T-helper 17 cell (primary cell): ENCODE results near the gene SLC17A9. TPM values are rescaled to one million over a fixed set of nuclear protein-coding genes. Genes with fewer than 3 reads are reported as not detected.
A peak's percentile ranks its signal among the peaks of the same experiment; 100 is the strongest.

Experiments
- ATAC-seq: fragments of 150-1000 bp; cut with Tn5 transposase; 2 replicates; pipeline ENCODE4 v1.10.0; 2021; ENCODE audit warnings: mild to moderate bottlenecking, moderate library complexity
- DNase-seq, 3 donors: peaks; one replicate each; pipeline versions ENCODE4 v3.0.0 to v3.0.0-alpha.2; 2020 to 2021
- H3K9me3 ChIP-seq: one replicate; pipeline ENCODE4 v1.7.0; 2013; ENCODE audit warnings: low read length, mild to moderate bottlenecking; ENCODE audit not compliant: control insufficient read depth, poor library complexity, severe bottlenecking
- H3K27ac Mint-ChIP-seq: one replicate; pipeline ENCODE4 v1.8.0; 2022; ENCODE audit warnings: mild to moderate bottlenecking, moderate library complexity, mixed read lengths
- H3K27me3 Mint-ChIP-seq: one replicate; pipeline ENCODE4 v1.8.0; 2022; ENCODE audit warnings: mixed read lengths
- H3K36me3 Mint-ChIP-seq: one replicate; pipeline ENCODE4 v1.8.0; 2022; ENCODE audit warnings: low read depth, mixed read lengths
- H3K4me1 Mint-ChIP-seq: one replicate; pipeline ENCODE4 v1.8.0; 2022; ENCODE audit warnings: mild to moderate bottlenecking, mixed read lengths
- H3K4me3 Mint-ChIP-seq: one replicate; pipeline ENCODE4 v1.8.0; 2022; ENCODE audit warnings: mild to moderate bottlenecking, moderate library complexity, mixed read lengths
- total RNA-seq, 4 donors: library from RNA in 2 of 4; stranded (reverse) in 2 of 4; gene quantifications; one replicate each; pipeline ENCODE4 v1.2.3 and lab custom pipeline; 2022 to 2026

Gene SLC17A9
- total RNA-seq, 2 donors from 2014 or later: 0.89 to 2.4 TPM

- Mint-ChIP-seq H3K4me3 (peak overlapping the region; percentile 94), H3K27ac (peak overlapping the region; percentile 60), H3K4me1 (peaks cover 21% of the 10 kb centered on the region), H3K36me3 (no peaks in the 10 kb centered on the region), H3K27me3 (peaks cover 34% of the 10 kb centered on the region)
- peaks cover 3% of the 10 kb centered on the region for H3K9me3 ChIP-seq
- ATAC-seq (peak; percentile 73), DNase-seq (peak; percentile 71 to 87 (median 72))
Observed at GRCh38 chr20:63009045-63009961, 56.8 kb downstream of the SLC17A9 start.

- peaks cover 3% of the 10 kb centered on the region for H3K36me3 Mint-ChIP-seq
- H3K9me3 ChIP-seq: peaks cover 3% of the 10 kb centered on the region
- ATAC-seq: peak; percentile 73
- H3K27ac Mint-ChIP-seq: peak overlapping the region; percentile 81
- peak overlapping the region; percentile 94 for H3K4me3 Mint-ChIP-seq
- DNase-seq: peak; percentile 34 to 64 (median 49)
- H3K27me3 Mint-ChIP-seq: peaks cover 35% of the 10 kb centered on the region
- peaks cover 17% of the 10 kb centered on the region for H3K4me1 Mint-ChIP-seq
Observed at GRCh38 chr20:63009988-63010769, 57.7 kb downstream of the SLC17A9 start.

GRCh38 chr20:63011798-63012197 lies 59.3 kb downstream of the SLC17A9 start:
- peaks cover 3% of the 10 kb centered on the region for H3K9me3 ChIP-seq
- H3K4me3 Mint-ChIP-seq: no peak overlapping the region
- H3K27ac Mint-ChIP-seq: no peak overlapping the region
- no peak for DNase-seq
- H3K4me1 Mint-ChIP-seq: peaks cover 17% of the 10 kb centered on the region
- peaks cover 38% of the 10 kb centered on the region for H3K27me3 Mint-ChIP-seq
- ATAC-seq: no peak
- peaks cover 3% of the 10 kb centered on the region for H3K36me3 Mint-ChIP-seq

GRCh38 chr20:63013207-63013606 lies 60.7 kb downstream of the SLC17A9 start:
- Mint-ChIP-seq H3K4me1 (peaks cover 17% of the 10 kb centered on the region), H3K36me3 (peaks cover 3% of the 10 kb centered on the region), H3K27me3 (peaks cover 34% of the 10 kb centered on the region), H3K27ac (no peak overlapping the region), H3K4me3 (no peak overlapping the region)
- no peak for DNase-seq
- peaks cover 3% of the 10 kb centered on the region for H3K9me3 ChIP-seq
- ATAC-seq: no peak

GRCh38 chr20:63014287-63014686 lies 61.8 kb downstream of the SLC17A9 start:
- H3K9me3 ChIP-seq: peaks cover 3% of the 10 kb centered on the region
- Mint-ChIP-seq H3K4me3 (no peak overlapping the region), H3K27ac (no peak overlapping the region), H3K4me1 (peaks cover 11% of the 10 kb centered on the region), H3K27me3 (peaks cover 33% of the 10 kb centered on the region), H3K36me3 (peaks cover 6% of the 10 kb centered on the region)
- DNase-seq (no peak), ATAC-seq (no peak)

- no peak for DNase-seq
- peaks cover 6% of the 10 kb centered on the region for H3K36me3 Mint-ChIP-seq
- H3K4me3 Mint-ChIP-seq: no peak overlapping the region
- ATAC-seq: no peak
- no peak overlapping the region for H3K27ac Mint-ChIP-seq
- H3K4me1 Mint-ChIP-seq: peaks cover 13% of the 10 kb centered on the region
- H3K27me3 Mint-ChIP-seq: peaks cover 38% of the 10 kb centered on the region
- peaks cover 3% of the 10 kb centered on the region for H3K9me3 ChIP-seq
Observed at GRCh38 chr20:63014710-63015109, 62.2 kb downstream of the SLC17A9 start.

GRCh38 chr20:63015147-63015661 lies 62.7 kb downstream of the SLC17A9 start:
- peaks cover 3% of the 10 kb centered on the region for H3K9me3 ChIP-seq
- Mint-ChIP-seq H3K36me3 (peaks cover 6% of the 10 kb centered on the region), H3K4me1 (peaks cover 8% of the 10 kb centered on the region), H3K4me3 (no peak overlapping the region), H3K27me3 (peaks cover 42% of the 10 kb centered on the region), H3K27ac (no peak overlapping the region)
- DNase-seq: no peak
- ATAC-seq: no peak

GRCh38 chr20:63015662-63016361 lies 63.3 kb downstream of the SLC17A9 start:
- Mint-ChIP-seq H3K4me1 (peaks cover 5% of the 10 kb centered on the region), H3K36me3 (peaks cover 6% of the 10 kb centered on the region), H3K4me3 (no peak overlapping the region), H3K27ac (no peak overlapping the region), H3K27me3 (peaks cover 49% of the 10 kb centered on the region)
- DNase-seq (no peak), ATAC-seq (no peak)
- peaks cover 3% of the 10 kb centered on the region for H3K9me3 ChIP-seq

- H3K27me3 Mint-ChIP-seq: peaks cover 56% of the 10 kb centered on the region
- ATAC-seq: no peak
- DNase-seq: no peak
Observed at GRCh38 chr20:63016514-63017075, 64.1 kb downstream of the SLC17A9 start.

GRCh38 chr20:63017076-63017825 lies 64.7 kb downstream of the SLC17A9 start:
- H3K27me3 Mint-ChIP-seq: peaks cover 56% of the 10 kb centered on the region
- peaks cover 3% of the 10 kb centered on the region for H3K9me3 ChIP-seq
- peaks cover 8% of the 10 kb centered on the region for H3K36me3 Mint-ChIP-seq
- no peak overlapping the region for H3K4me3 Mint-ChIP-seq
- peaks cover 5% of the 10 kb centered on the region for H3K4me1 Mint-ChIP-seq
- H3K27ac Mint-ChIP-seq: no peak overlapping the region
- no peak for DNase-seq
- no peak for ATAC-seq

More at GRCh38 chr20:63016514-63017075, 64.1 kb downstream of the SLC17A9 start:
- Mint-ChIP-seq H3K4me1 (peaks cover 5% of the 10 kb centered on the region), H3K36me3 (peaks cover 8% of the 10 kb centered on the region), H3K4me3 (no peak overlapping the region), H3K27ac (no peak overlapping the region)
- peaks cover 3% of the 10 kb centered on the region for H3K9me3 ChIP-seq

GRCh38 chr20:63017826-63018411 lies 65.4 kb downstream of the SLC17A9 start:
- Mint-ChIP-seq H3K4me1 (peaks cover 5% of the 10 kb centered on the region), H3K27me3 (peaks cover 49% of the 10 kb centered on the region), H3K36me3 (peaks cover 8% of the 10 kb centered on the region), H3K4me3 (no peak overlapping the region), H3K27ac (no peak overlapping the region)
- no peak for ATAC-seq
- H3K9me3 ChIP-seq: peaks cover 3% of the 10 kb centered on the region
- DNase-seq: no peak
